Right forelimb (tissue), 1 donor: Measurements from ENCODE around the gene BTG4.

Experiments used
- DNase-seq: peaks from one replicate; pipeline ENCODE4 v3.0.0-alpha.2; 2018

BTG4 gene

DNA sequence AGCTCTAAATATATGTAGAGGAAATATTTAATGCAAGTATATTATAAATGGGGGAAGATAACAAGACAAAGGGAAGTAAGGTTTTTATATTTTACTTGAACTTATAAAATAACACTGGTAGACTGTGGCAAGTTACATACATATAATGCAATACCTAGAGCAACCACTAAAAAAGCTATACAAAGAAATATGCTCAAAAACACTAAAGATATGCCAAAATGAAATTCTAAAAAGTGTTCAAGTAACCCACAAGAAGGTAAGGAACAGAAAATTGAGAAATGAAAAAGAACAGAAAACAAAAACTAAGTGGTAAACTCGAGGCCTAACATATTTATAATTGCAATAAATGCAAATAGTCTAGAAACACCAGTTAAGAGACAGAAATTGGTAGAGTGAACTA is 32.5 kb downstream of the BTG4 start:
- no peak for DNase-seq

- no peak for DNase-seq
These were observed 34.3 kb downstream of the BTG4 start for GRCh38 chr11:111477898-111478297.

GRCh38 chr11:111476956-111477355 is 35.2 kb downstream of the BTG4 start:
- DNase-seq: no peak

GRCh38 chr11:111476366-111476765 is 35.8 kb downstream of the BTG4 start:
- no peak for DNase-seq

GRCh38 chr11:111474432-111474831 is 37.8 kb downstream of the BTG4 start:
- DNase-seq: no peak

GRCh38 chr11:111472228-111472627 is 40.0 kb downstream of the BTG4 start:
- no peak for DNase-seq

- no peak for DNase-seq
These were observed 43.0 kb downstream of the BTG4 start for GRCh38 chr11:111469200-111469599.

GRCh38 chr11:111466615-111467014 is 45.6 kb downstream of the BTG4 start:
- no peak for DNase-seq

DNA sequence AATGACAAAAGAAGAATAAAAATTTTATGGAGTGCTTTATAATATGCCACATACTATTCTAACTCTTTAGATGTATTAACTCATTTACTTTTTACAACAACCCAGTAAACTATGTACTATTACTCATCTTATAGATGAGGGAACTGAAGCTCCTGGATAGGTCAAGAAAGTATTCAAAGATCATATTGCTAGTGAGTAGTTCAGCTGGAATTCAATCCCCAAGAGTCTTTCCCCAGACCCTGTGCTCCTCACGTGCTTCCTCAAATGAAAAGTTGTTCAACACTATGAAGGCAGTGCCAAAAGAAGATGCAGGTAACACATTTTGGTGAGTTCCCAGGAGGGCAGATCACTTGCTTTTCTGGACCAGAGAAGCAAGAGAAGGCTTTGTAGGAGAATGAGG is 46.8 kb downstream of the BTG4 start:
- no peak for DNase-seq

DNA sequence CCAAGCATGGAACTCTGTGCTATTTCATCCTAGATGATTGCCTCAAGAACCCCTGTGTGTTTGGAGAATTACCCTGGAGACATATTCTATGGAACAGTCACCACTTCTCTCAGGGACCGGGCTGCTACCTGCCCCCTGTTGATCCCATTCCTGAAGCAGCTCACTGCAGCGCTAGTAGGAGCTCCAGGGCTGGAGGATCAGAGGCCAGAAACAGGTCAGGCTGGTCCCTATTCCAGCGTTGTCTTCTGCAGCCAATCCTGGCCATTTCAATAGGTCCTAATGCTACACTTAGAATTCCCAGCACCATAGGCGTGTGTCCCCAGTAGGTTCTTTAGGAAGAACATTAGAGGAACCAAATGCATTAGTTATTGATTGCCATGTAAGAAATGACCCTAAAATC is 48.9 kb downstream of the BTG4 start:
- no peak for DNase-seq

- no peak for DNase-seq
These were observed 49.9 kb downstream of the BTG4 start for GRCh38 chr11:111462329-111462728.

- DNase-seq: no peak
These were observed 50.5 kb downstream of the BTG4 start for GRCh38 chr11:111461460-111462235.

DNA sequence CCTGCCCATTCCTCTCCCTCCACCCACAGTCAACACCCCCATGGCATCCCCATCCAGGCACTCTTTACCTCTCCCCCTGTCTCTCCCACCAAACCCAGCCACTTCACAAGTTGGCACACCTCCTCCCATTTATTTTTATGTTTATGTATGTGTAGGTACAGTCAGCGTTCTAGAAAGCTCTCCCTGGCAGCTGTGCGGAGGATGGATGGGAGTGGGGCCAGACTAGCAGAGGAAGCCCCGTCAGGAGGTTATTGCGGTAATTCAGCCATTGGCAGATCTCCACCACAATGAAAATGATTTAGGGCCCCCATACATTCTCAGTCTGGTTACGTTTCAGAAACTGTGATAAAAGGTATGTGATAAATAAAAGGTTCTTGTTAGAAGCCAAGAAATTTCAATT is 51.3 kb downstream of the BTG4 start:
- DNase-seq: no peak

DNA sequence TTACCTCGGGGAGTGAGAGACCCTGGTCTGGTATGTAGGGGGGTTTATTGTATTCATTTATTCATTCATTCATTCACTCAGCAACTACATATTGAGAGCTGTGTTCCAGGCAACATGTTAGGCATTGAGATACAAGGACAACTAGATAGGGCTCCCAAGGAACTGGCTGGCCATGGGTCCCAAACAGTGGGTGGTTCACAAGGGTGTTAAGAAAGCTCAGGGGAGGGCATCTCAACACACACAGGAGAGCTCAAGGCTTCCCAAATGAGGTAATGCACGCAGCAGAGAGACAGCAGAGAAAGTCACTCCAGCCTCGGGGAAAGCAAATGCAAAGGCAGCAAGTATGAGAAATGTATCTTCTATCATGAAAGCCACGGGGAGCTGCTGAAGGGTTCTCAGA is 51.8 kb downstream of the BTG4 start:
- no peak for DNase-seq

DNA sequence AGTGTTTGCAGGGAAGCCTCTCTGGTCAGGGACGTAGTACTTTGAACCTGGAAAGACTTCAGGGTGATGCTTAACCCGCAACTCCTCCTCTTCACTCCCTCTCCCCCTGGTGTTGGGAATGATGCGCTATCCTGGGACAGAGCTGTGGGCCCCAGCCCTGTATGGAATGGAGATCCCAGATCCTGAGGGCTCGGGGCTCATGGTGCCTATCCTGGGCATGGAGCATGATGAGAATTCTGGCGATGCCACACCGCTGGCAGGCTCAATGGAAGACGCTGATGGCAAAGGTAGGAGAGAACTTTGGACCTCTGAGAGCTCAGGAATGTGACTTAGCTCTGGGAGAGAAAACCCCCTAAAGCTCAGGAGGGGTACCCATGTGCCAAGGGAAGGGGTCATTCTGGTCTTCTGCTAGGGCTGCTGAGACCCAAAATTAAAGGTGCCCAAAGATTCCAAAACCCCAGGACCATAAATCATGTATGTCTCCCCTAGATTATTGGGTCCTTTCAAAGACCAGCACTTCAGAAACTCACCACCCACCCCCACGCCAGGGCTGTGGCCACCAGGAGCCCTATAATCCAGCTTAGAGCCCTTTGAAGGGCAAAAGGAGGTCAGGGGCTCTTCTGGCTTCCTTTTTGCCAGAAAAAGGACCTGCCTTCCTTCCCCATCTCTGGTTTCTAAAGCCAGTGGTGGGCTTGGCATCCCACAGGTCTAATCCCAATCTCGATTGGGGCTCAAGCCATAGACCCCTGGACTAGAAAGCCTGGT is 52.5 kb downstream of the BTG4 start:
- DNase-seq: no peak

DNA sequence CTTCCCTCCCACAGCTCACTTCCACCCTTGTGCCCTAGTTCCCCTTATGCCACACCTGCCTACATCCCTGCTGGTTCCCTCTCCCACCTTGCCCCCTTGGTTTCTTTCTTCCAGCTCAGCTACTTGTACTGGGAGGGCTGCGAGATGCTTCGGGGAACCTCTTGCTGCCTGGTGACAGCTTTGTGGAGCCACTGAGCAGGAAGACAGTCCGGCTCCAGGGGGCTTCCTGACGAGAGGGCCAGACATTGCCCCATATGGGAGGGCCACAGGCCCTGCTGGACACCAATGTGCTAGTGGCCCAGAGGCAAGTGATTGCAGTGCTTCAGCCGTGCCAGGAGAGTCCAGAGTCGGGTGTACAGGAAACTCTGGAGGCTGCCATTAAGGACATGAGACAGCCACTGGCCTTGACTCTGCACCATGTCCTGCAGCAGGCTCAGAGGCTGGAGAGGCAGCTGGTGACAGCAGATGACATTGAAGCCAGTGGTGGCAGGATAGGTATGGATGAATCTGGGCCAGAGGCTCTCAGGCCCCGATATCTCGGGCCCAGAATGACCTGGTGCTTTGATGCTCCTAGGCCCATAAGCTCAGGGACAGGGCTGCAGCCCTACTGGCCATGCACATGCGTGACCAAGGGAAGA is 54.3 kb downstream of the BTG4 start:
- DNase-seq: no peak

- no peak for DNase-seq
These were observed 55.1 kb downstream of the BTG4 start for GRCh38 chr11:111456859-111457730.

DNA sequence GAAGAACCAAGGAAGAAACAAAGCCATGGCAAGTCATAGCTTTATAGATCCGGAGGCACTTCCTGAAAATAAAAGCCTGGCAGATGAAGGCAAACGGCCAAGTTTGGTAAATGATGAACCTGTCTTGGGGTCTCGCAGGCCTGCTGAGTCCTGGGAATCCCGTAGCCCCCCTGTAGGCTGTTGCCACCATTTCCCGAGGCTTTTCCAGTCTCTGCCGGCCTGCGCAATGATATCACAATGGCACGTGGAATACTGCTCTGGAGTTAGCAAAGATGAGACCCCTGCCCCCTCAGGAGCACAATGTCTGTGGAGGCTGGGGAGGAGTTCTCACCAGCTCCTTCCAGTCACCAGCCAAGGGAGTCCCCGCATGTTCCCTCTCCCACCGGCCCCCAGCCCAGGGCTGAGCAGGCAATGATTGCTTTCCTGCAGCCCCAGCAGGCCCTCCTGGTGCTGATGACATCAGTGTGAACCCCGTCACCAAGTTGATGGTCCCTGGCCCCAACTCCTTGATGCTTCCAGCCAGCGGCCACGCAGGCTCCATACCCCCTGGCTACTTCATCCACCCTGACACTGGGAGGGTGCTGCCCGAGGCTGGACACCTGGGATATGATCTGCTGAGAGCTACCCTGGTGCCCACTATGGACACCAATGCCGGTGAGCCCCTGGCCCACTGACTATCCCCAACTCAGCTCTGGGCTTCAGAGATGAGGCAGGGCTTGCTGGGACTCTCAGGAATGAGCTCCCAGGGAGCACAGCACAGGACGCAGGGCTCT is 55.9 kb downstream of the BTG4 start:
- no peak for DNase-seq

DNA sequence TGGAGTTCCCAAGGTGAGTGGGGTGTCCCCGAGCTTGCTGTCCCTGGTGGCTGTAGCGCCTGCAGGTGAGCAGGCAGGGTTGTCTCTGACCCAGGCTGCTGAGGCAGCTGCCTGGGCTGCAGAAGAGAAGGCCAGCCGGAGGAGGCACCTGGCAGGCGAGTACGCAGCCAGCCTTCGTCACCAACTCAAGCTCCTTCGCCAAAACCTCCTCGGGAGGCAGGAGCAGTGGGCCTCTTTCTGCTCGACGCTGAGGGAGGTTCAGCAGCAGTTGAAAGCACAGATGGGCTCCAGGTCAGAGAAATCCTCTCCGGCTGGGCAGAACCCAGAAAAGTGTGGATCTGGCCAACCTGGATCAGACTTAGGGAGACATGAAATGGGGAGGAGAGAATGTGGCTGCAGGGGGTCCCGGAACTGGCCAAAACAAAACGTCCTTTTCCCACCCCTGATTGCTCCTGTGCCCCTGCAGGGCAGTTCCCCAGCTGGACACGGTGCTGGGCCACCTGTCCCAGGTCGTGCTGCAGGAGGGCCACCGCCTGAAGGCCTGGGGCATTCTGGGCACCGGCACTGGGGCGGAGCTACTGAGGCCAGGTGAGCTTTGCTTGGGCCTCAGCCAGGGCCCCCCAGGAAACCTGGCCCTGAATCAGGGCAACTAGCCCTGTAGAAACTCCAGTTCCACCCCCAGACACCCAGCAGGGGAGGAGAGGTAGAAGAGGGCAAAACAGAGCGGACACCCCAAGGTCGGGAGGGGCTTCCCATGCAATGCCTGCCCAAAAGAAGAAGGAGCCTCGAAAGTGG is 56.7 kb downstream of the BTG4 start:
- DNase-seq: no peak

DNA sequence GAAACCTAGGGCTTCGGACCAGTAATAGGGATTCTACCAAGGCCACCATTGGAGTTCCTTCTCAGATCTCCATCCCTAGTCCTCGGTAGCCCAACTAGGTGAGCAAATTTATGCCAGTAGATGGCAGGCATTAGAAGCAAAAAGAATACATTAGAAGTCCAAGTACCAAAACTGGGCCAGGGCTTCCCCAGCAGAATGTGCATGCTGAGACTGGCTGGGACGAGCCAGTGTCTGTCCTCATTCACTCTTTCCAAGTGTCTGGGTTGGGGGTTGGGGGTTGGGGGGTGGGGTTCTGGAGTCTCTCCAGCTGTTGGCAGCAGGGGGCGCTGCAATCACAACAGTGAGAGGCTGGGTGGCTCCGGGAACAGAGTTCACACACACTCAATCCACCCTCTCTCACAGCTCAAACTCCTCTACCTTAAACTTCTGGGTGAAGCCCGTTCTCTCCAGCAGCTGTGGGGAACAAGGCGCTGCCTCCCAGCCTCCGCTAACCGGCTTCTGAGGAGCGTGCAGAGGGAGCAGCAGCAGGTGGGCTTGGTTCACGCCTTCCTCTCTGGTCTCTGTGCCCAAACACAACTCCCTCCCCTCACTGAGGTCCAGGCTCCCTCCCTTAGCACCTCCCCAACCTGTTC is 57.5 kb downstream of the BTG4 start:
- DNase-seq: peak; percentile 67
